ENCODE results near the gene BRI3.

DNA sequence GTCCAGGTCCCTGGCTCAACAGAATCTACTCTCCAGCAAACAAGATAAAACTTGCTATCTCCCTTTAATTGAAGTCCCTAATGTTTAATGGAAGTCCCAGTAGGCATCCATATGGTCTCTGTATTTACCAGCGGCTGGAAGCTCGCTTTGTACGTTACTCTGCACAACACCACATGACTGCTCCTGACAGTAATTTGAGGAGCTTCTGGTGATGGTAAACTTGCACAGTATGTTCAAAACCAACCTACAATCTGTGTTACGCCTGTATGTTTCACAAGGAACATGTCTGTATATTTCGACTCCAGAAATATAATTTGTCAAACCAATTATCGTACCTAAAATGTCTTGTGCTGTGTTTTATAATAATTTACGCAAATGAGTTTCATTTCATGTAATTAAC is 25.1 kb upstream of the BRI3 start:
- TF ChIP-seq, protein P1, sequence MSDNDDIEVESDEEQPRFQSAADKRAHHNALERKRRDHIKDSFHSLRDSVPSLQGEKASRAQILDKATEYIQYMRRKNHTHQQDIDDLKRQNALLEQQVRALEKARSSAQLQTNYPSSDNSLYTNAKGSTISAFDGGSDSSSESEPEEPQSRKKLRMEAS (IDR thresholded peaks at IDR 0.05), result no peak
- no peak for TF ChIP-seq CTCF (IDR thresholded peaks at IDR 0.05; ENCODE audit: control extremely low read depth in 1 of 3, insufficient read depth in 1 of 3, low read depth in 1 of 3, low read length in 3 of 3)
- no peak for TF ChIP-seq POLR2AphosphoS5 (IDR thresholded peaks at IDR 0.05; ENCODE audit: low read depth, low read length)
- TF ChIP-seq KDM1A (IDR thresholded peaks at IDR 0.05; ENCODE audit: borderline replicate concordance, low read length), result no peak
- TF ChIP-seq CHD2 (IDR thresholded peaks at IDR 0.05; ENCODE audit: low read length), result no peak
- no peak for TF ChIP-seq POU5F1 (IDR thresholded peaks at IDR 0.05; ENCODE audit: low read depth, low read length)
